Measurements from ENCODE around the gene DNAH10. TPM values are rescaled to one million over a fixed set of nuclear protein-coding genes. Genes with fewer than 3 reads are reported as not detected.

DNAH10 gene
- total RNA-seq, 1 donor from 2014 or later, result 0.54 TPM

DNA sequence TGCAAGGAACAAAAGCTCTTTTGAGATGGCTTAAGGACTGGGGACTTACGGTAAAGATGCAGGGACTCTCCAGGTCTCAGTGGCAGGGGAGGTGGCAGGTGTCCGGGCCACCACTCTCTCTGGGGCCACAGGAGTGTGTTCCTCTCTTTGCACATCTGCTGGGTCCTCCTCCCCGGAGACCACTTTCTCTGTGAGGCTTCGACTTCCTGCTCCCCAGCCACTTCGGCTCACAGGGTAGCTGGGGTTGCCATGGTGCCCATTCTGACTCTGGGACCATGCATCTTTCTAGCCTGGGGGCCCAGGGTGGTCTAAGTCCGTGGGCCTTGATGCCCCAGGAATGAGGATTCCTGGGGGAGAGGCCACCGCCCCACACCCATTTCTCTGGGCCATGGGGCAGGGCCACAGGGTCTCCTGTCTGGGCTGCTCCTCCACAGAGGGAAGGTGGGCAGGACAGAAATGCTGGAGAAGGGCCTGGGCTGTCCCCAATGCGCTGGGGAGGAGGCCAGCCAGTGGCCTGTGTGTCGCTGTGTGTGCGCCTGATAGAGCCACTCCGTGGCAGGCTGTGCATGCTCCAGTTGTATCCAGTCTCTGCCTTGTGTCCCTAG lies 172.0 kb downstream of the DNAH10 start:
- no peak overlapping the region for H3K9ac ChIP-seq (ENCODE audit: low read length)
- Mint-ChIP-seq H3K4me1 (ENCODE audit: low read depth, unreplicated experiment) (peaks cover 19% of the 10 kb centered on the region), H3K27me3 (ENCODE audit: low read depth, unreplicated experiment) (peaks cover 9% of the 10 kb centered on the region), H3K4me3 (ENCODE audit: unreplicated experiment) (no peak overlapping the region), H3K27ac (ENCODE audit: unreplicated experiment) (no peak overlapping the region), H3K36me3 (ENCODE audit: low read depth, unreplicated experiment) (peaks cover 28% of the 10 kb centered on the region), H3K9me3 (ENCODE audit: unreplicated experiment) (peaks cover 8% of the 10 kb centered on the region)
- H2AFZ ChIP-seq (ENCODE audit: low read depth, low read length), result no peak overlapping the region
- peaks cover 2% of the 10 kb centered on the region for H3K36me3 ChIP-seq (ENCODE audit: insufficient read depth, low read length)
- FAIRE-seq, result no peak
- no peaks in the 10 kb centered on the region for H3K27me3 ChIP-seq (ENCODE audit: insufficient read depth, low read length)
- no peaks in the 10 kb centered on the region for H3K9me3 ChIP-seq (ENCODE audit: insufficient read depth, low read depth, low read length)
- H3K27ac ChIP-seq (ENCODE audit: low read depth, low read length), result no peak overlapping the region
- peaks cover 6% of the 10 kb centered on the region for H3K4me1 ChIP-seq (ENCODE audit: insufficient read depth, low read length)
- no peak for DNase-seq (ENCODE audit: low read depth)
- no peak for TF ChIP-seq CTCF (IDR thresholded peaks at IDR 0.05; ENCODE audit: insufficient read depth, low read depth, low read length)
- TF ChIP-seq EZH2 (IDR thresholded peaks at IDR 0.05; ENCODE audit: insufficient read depth, low read length), result no peak
- H3K4me3 ChIP-seq (ENCODE audit: insufficient read depth, low read depth, low read length), result no peak overlapping the region
- H3K79me2 ChIP-seq (ENCODE audit: insufficient read depth, low read length), result no peaks in the 10 kb centered on the region
- no peaks in the 10 kb centered on the region for H4K20me1 ChIP-seq (ENCODE audit: insufficient read depth, low read length)
- H3K4me2 ChIP-seq (ENCODE audit: low read length), result no peak overlapping the region

DNA sequence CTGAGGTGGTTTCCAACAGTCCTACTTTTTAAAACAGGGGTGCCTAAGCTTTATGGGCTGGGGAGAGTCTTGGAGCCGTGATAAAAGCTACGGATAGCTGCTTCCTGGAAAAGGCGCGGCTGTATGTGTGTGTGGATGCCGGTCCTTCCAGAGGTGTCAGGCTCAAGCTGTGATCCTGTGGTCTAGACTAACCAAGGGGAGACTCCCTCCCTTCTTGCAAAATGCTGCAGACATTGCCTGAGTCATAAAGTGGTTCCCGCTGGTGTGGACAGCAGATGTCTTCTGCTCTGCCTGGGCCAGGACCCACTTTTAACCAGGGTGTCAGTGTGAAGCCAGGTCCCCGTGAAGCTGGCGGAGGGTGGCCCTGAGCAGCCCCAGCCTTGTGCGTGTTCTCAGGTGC lies 172.7 kb downstream of the DNAH10 start:
- peaks cover 8% of the 10 kb centered on the region for H3K9me3 Mint-ChIP-seq (ENCODE audit: unreplicated experiment)

More for the DNA sequence above, 172.7 kb downstream of the DNAH10 start:
- no peak for TF ChIP-seq CTCF (IDR thresholded peaks at IDR 0.05; ENCODE audit: insufficient read depth, low read depth, low read length)
- TF ChIP-seq EZH2 (IDR thresholded peaks at IDR 0.05; ENCODE audit: insufficient read depth, low read length), result no peak
- Mint-ChIP-seq H3K27me3 (ENCODE audit: low read depth, unreplicated experiment) (peaks cover 8% of the 10 kb centered on the region), H3K27ac (ENCODE audit: unreplicated experiment) (peak overlapping the region; percentile 77), H3K36me3 (ENCODE audit: low read depth, unreplicated experiment) (peaks cover 28% of the 10 kb centered on the region), H3K4me3 (ENCODE audit: unreplicated experiment) (no peak overlapping the region), H3K4me1 (ENCODE audit: low read depth, unreplicated experiment) (peaks cover 19% of the 10 kb centered on the region)
- FAIRE-seq (no peak), DNase-seq (ENCODE audit: low read depth) (peak; percentile 56)
- no peak overlapping the region for H3K27ac ChIP-seq (ENCODE audit: low read depth, low read length)
- no peak overlapping the region for H3K4me2 ChIP-seq (ENCODE audit: low read length)
- H4K20me1 ChIP-seq (ENCODE audit: insufficient read depth, low read length), result no peaks in the 10 kb centered on the region
- no peak overlapping the region for H3K9ac ChIP-seq (ENCODE audit: low read length)
- H3K79me2 ChIP-seq (ENCODE audit: insufficient read depth, low read length), result no peaks in the 10 kb centered on the region
- no peaks in the 10 kb centered on the region for H3K27me3 ChIP-seq (ENCODE audit: insufficient read depth, low read length)
- H3K9me3 ChIP-seq (ENCODE audit: insufficient read depth, low read depth, low read length), result no peaks in the 10 kb centered on the region
- peaks cover 6% of the 10 kb centered on the region for H3K4me1 ChIP-seq (ENCODE audit: insufficient read depth, low read length)
- H3K4me3 ChIP-seq (ENCODE audit: insufficient read depth, low read depth, low read length), result no peak overlapping the region
- no peak overlapping the region for H2AFZ ChIP-seq (ENCODE audit: low read depth, low read length)
- H3K36me3 ChIP-seq (ENCODE audit: insufficient read depth, low read length), result peaks cover 2% of the 10 kb centered on the region

Data from astrocyte (in vitro differentiated cells and primary cell).